Posterior vena cava (tissue), 2 donors: ENCODE measurements around the gene SUN1. TPM values are rescaled to one million over a fixed set of nuclear protein-coding genes. Genes with fewer than 3 reads are reported as not detected.
A peak's percentile ranks its signal among the peaks of the same experiment; 100 is the strongest.
"Not testable (repeated sequence)": the region's sequence is repeated elsewhere in the genome, so short reads cannot be mapped to it uniquely, and the experiment has no call there.

Experiments used
- DNase-seq: peaks from one replicate; pipeline ENCODE4 v3.0.0-alpha.2; 2020; ENCODE audit warnings: low spot score
- intact Hi-C, 2 donors: fragments of 100-400 bp; cut with DNase I; formaldehyde crosslinking; loops; one replicate each; pipeline versions ENCODE4 v1.14.1 to v1.14.2; 2022 to 2023
- total RNA-seq, 2 donors: library from RNA; stranded (reverse); fragmentation: NEBNext Ultra II Directional; extraction: Animal tissue kit (Norgen Biotek cat#: 25700); gene quantifications; one replicate each; pipeline ENCODE4 v1.2.1, GENCODE V29; 2021
- donor health status: DM: yes; HTN: yes; CAD: no.
- donor health status: DM: yes; HTN: yes; CAD: no.

Gene SUN1
- total RNA-seq, 2 donors from 2014 or later, result 110 to 132 TPM

DNA sequence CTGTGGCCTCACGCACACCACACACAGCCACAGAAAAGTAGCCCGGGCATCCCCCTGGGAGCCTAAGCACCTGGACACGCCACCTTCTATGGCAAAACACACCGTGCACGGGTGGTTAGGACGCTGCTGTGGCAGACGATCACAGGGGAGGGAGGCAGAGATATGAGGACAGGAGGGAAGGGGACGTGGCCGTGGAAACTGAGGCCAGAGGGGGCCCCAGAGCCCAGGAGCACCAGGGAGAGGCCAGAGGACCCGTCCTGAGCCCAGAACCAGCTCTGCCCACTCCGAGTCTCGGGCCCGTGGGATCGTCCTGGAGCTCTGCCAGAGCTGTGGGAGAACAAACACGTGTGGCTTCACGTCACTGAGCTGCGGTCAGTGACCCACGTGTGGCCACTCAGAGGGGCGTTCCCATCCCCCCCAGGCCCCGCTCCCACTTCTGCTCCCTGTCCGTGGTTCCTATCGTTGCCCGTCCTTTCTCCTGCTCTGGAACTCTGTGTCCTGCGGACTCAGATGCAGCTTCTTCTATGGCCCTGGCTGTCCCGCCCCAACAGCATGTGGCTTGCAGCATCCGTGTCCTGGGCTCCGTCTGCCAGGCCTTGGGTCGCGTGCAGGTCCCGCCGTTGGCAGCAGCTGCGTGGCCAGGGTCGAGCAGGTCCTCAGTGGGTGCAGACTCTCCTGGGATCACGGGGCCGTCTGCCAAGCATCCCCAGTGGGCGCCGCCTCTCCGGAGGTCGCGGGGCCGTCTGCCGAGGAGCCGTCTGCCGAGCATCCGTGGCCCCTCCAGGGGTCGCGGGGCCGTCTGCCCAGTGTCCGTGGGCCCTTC is 75.1 kb downstream of the SUN1 start:
- DNase-seq, result no peak
- intact Hi-C loops, result no loop called here

DNA sequence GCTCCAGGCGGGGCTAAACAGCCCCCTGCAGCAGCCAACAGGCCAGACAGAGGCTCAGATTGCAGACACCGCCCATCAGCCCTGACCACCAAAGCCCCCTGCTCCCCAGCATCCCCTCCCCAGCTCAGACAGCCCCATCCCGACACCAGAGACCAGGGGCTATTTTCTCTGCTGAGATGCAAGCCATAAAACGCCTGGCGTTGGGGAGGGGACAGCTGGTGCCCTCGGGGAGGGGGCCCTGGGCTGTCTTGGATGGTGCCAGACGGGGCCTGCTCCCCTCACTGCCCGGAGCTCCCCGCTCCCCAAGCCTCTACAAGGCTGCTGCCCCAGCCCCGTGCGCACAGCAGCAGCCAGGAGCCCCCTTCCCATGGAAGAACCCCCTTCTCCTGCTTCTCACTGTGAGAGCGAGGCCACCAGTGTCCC is 75.9 kb downstream of the SUN1 start:
- intact Hi-C loops, result no loop called here
- no peak for DNase-seq

DNA sequence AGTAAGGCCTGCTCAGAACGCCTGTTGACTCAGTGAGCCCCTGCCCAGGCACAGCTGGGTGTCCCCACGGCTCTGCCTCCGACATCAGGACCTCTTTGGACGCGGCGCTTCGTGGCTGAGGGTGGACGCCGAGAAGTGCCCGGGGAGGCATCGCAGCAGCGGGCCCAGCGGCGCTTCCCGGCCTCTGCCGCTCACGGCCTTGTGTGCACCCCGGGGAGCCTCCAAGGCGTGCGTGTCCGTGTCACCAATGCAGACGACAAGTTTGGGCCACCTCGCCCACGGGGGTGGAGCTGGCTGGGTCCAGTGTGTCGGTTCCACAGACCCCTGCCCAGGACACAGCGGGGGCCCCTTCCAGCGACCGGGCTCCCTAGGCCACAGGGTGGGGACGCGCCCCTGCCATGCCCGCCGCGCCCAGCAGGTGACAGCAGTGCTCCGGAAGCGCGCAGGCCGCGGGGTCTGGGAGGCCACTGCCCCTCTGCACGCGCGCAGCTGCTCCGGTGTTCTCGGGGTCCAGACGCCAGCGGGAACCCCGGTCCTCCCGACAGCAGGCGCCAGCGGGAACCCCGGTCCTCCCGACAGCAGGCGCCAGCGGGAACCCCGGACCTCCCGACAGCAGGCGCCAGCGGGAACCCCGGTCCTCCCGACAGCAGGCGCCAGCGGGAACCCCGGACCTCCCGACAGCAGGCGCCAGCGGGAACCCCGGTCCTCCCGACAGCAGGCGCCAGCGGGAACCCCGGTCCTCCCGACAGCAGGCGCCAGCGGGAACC is 76.5 kb downstream of the SUN1 start:
- peak; percentile 92 for DNase-seq
- intact Hi-C loops, result not testable (repeated sequence)

DNA sequence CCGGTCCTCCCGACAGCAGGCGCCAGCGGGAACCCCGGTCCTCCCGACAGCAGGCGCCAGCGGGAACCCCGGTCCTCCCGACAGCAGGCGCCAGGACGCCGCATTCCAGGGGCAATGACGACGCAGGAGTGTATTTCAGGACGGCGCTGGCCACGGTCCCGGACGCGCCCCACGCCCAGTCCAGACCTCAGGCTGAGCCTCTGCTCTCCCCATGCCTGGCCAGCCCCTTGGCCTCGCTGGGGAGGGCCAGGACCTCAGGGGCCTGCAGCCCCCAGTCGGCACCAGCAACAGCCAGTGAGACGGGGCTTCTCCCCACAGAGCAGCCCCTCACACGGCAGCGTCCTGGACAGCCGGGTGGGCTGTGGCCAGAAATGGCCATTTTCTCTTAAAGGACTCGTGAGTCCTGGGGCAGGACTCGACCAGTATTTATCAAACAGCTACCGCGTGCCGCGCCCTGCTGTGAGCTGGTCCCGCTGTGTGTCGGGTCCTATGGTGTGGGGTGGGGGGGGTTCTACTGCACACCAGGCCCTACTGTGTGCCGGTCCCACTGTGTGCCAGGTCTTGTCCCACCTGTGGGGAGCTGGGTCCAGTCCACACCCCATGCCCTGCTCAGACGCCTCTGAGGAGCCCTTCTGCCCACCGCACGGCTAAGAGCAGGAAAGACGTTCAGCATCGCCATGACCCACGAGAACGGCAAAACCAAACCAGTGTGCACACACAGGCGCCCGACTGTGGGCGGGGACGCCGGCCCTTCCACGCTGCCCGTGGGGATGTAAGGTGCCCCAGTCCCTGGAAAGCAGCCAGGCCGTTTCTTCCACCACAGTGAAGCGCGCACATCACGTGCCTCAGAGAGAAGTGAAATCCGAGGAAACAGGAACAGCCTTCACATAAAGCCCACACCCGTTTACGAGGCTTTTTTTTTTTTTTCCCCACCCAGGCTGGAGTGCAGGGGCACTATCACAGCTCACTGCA is 77.4 kb downstream of the SUN1 start:
- DNase-seq, result peak; percentile 94
- intact Hi-C loops, result no loop called here

DNA sequence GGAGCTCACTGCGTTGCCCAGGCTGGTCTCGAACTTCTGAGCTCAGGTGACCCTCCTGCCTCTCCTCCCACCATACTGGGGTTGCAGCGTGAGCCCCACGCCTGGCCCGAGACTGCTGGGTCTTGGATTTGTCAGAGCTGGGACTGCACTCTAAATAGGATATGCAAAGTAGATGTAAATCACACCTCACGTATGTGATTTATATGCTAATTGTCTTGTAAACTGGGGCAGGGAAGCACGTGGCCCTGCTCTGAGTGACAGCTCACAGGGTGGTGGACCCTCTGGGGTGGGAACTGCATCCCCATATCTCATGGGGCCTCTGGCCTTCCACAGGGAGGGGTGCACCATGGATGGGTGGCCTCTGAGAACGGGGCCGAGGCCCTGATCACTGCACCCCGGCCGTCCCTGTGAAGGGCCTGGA is 78.2 kb downstream of the SUN1 start:
- intact Hi-C loops, result no loop called here
- no peak for DNase-seq

DNA sequence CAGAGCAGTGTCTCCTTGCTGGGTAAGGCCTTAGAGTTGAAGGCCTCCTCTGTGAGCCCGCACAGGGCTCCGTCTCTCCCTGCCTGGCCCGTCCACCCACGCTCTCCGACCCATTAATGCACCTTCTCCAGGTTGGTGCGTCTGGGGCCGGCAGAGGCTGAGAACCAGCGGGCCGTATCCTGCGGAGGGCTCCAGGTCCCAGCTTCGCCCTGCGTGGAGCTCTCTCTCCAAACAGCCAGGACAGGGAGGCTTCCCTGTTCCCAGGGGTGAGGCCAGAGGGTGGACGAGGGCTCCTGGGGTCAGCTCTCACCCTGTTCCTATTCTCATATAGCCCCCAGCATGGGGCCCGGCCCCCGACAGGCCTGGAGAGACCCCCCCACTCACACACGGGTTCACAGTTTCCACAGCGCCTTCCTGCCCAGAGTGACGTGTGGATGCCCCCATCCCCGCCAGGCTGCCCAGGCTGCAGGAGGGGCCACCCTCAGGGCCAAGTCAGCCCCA is 78.7 kb downstream of the SUN1 start:
- DNase-seq, result no peak
- intact Hi-C loops, result no loop called here

DNA sequence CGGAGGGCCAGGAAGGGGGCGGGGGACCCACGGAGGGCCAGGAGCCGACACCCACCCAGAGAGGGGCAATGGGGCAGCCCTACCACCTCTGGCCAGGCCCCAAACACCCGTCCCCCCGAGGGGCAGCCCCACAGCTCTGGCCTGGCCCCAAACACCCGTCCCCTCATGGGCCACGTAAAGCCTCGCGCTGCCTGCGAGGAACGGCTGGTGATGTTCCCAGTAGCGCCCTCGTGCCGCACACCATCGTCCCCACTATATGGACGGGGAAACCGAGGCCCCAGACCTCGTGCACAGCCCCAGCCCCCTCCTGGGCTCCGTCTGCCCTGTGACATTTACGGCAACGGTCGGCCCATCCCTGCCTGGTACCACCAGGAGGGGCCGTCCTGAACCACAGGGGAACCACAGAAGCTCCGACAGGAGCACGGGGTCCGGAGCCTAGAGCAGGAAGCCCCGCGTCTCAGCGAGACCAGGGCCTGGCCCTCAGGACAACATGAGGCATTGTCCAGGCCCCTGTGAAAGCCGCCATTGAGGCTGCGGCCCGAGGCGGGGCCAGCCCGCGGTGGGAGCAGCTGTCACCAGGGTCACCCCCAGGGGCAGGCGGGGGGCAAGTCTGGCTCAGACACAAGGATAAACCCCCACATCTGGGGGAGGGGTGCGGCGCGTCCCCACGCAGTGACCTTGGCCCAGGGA is 79.7 kb downstream of the SUN1 start:
- intact Hi-C loops, result no loop called here
- no peak for DNase-seq

DNA sequence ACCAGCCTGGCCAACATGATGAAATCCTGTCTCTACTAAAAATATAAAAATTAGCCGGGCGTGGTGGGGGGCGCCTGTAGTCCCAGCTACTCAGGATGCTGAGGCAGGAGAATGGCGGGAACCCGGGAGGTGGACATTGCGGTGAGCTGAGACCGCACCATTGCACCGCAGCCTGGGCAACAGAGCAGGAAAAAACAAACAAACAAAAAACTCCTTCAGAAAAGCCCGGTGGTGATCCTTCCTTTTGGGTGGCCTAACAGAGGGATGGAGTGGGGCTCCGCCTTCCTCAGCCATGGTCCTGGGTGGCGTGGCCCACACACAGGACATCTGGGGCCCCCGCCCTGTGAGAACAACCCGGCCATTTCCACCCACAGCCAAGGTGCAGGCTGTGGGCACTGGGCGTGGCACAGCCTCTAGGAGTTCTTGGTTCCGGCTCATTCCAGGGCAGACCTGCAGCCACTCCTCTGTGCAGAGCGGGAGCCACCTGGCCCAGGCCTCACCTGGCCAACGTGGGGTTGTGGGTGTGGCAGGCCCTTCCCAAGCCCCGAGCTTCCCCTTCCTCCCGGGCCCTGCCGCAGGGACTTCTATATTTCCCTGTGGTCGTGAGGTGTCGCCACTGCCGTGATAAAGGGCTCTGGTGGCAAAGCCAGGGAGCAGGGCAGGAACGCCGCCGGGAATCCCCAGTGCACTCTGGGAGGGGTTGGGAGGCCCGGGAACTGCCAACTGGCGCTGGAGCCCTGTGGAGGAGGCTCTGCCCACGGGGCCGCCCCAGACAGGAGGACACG is 81.7 kb downstream of the SUN1 start:
- intact Hi-C loops, result no loop called here
- DNase-seq, result no peak

DNA sequence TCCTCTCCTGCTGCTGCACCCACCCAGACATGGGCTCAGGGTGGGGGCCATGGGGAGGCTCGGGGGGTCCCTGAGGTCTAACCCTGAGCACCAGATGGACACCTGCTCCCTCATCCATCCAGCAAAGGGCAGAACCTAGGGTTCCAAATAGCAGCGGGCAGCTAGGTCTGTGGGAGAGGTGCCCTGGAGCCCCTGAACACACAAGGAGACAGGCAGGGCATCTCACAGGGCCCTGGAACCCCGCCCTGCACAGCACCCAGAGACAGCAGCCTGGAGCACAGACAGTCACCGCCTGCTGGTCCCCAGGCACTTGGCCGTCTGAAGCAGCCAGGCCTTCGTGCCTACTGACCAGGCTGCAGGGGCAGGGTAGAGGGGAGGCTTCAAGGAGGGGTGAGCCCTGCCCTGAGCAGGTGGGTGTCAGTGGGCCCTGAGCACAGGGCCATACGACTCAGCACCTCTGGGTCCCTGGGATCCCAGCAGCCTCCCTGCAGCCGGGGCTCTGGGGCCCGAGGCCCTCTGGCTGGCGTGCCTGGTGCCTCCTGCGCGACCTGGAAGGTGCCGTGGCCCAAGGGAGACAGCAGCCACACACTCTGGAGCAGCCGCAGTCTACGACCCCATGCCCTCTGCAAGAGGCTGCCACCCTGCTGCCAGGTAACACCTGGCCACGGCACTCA is 82.4 kb downstream of the SUN1 start:
- no peak for DNase-seq
- intact Hi-C loops, result no loop called here

DNA sequence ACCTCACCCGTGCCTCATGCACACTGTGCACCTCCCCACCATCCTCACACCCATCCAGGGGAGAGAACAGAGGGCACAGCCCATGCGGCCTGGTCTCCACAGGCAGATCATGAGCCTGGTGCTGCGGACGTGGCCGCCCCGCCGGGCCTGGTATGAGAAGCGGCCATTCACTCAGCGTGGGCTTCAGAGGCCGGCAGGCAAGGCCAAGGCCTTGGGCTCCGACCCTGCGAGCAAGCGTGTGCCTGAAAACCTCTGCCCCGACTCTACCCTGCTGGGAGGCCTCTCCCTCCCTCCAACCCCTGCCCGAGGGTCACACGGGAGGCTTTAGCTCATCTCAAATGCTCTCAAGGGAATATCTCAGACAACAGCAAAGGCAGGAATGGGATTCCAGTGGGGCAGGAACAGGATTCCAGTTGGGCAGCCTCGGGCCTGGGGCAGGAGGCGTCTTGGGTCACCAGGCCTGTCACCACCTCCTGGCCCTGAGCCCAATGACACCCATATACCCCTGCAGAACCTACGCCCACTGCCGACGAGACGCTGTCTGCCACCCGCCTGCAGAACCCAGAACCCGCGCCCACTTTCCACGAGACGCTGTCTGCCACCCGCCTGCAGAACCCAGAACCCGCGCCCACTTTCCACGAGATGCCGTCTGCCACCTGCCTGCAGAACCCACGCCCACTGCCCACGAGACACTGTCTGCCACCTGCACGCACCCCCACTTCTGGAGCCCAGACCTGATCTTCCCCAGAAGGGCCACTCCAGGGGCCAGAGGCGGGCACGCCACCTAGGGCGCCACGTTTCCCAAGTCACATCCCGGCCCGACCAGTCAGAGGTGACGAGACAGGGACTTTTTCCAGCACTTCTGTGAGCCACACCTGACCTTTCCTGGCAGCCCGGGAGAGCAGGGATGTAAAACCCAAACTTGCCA is 83.3 kb downstream of the SUN1 start:
- intact Hi-C loops, result no loop called here
- DNase-seq, result no peak

DNA sequence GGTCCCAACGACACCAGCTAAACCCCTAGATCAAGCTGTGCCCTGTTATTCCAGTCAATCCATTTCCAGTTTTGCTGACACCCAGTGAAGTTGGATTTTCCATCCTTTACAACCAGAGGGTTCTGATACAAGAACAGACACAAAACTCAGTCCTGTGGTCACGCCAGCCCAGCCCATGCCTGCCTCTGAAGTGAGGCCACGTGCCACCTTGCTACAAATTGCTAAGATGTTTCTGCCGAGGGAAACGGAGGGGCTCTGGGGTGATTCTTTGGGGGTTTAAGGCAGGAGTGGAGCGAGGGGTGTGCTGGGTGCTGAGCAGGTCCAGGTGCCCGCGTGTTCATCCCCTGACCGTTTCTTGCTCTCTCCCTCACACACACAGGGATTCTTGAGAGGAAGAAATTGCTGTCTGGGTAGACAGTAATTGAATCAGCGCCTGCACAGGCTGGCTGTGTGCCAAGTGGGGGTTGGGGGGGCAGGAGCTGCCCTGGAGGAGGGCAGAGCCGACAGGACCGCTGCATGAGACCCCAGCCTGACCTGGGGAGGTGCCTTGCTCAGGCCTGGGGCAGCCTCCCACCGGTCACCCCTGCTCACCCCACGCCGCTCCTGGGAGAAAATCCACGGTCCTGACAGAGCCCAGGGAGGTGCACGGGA is 84.1 kb downstream of the SUN1 start:
- no peak for DNase-seq

DNA sequence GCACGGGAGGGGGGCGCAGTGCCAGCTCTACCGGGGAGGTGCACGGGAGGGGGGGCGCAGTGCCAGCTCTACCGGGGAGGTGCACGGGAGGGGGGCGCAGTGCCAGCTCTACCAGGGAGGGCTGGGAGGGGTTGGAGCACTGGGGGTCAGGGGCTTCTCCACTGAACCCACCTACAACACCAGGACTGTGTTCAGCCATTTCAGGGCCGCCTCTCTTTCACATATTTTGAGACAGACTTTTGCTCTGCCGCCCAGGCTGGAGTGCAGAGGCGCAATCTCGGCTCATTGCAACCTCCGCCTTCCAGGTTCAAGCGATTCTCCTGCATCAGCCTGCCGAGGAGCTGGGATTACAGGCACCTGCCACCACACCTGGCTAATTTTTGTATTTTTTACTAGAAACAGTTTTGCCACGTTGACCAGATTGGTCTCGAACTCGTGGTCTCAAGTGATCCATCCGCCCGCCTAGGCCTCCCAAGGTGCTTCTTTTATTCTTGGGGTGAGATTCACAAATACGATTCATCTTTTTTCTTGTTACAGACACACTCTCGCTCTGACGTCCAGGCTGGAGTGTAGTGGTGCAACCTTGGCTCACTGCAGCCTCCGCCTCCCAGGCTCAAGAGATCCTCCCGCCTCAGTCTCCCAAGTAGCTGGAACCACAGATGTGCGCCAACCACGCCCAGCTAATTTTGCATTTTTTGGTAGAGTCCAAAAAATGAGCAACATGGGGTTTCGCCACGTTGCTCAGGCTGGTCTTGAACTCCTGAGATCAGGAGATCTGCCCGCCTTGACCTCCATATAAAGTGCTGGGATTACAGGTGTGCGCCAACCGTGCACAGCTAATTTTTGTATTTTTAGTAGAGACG is 85.2 kb downstream of the SUN1 start:
- intact Hi-C loops, result no loop called here
- DNase-seq, result peak; percentile 50

More for the DNA sequence above, 84.1 kb downstream of the SUN1 start:
- intact Hi-C loops, result no loop called here

DNA sequence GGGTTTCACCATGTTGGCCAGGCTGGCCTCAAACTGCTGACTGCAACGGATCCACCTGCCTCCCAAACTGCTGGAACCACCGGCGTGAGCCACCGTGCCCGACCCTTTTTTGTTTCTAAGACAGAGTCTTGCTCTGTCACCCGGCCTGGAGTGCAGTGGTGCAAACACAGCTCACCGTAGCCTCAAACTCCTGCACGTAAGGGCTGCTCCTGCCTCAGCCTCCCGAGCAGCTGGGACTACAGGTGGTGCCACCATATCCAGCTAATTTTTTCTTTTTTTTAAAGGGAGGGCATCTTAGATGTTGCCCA is 85.8 kb downstream of the SUN1 start:
- DNase-seq, result peak; percentile 43

DNA sequence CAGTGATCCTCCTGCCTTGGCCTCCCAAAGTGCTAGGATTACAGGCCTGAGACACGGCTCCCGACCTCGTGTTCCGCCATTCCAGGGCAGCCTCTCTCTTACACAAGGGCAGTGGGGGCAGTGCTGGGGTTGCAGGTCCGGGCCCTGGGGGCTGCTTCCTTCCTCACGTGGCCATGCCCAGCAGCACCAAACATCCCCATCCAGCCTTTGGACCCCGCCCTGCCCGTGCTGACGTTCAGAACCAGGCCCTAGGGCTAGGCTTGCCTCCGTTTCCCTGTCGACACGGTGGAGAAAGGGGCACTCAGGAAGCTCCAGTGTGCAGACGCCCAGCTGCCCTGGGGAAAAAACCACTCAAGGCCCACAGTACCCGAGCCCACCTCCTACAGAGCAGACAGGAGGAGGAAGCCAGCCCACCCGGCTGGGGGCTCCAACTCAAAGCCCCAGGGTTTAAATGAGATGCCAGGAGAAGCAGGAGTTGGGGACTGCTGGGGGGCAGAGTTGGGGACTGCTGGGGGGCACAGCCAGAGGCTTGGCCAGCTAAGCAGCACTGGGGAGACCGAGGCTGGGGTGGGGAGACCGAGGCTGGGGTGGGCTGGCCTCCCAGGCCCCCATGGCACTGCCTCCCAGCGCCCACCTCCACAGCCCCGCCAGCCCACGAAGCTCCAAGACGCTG is 86.3 kb downstream of the SUN1 start:
- peak; percentile 67 for DNase-seq
- intact Hi-C loops, result no loop called here

More for the DNA sequence above, 85.8 kb downstream of the SUN1 start:
- intact Hi-C loops, result no loop called here

DNA sequence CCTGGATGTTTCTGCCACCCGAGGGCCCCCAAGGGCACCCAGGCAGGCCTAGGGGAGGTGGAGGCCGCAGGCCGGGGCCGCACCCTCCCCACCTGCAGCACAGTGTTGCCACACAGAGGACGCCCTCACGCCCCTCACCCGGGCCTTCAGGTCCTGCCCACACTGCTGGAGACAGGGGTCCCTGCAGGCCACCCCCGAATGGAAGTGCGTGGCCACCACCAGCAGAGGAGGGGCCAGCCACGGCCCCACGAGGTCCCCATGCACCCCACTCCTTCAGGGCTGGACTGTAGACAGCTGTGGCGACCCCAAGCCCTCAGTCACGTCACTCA is 86.8 kb downstream of the SUN1 start:
- intact Hi-C loops, result no loop called here
- DNase-seq, result peak; percentile 69
